Measurements from ENCODE around the gene MLLT3.

- TF ChIP-seq, protein P1, sequence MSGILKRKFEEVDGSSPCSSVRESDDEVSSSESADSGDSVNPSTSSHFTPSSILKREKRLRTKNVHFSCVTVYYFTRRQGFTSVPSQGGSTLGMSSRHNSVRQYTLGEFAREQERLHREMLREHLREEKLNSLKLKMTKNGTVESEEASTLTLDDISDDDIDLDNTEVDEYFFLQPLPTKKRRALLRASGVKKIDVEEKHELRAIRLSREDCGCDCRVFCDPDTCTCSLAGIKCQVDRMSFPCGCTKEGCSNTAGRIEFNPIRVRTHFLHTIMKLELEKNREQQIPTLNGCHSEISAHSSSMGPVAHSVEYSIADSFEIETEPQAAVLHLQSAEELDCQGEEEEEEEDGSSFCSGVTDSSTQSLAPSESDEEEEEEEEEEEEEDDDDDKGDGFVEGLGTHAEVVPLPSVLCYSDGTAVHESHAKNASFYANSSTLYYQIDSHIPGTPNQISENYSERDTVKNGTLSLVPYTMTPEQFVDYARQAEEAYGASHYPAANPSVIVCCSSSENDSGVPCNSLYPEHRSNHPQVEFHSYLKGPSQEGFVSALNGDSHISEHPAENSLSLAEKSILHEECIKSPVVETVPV (CRISPR knock-in tag; IDR thresholded peaks at IDR 0.05): no peak
- TF ChIP-seq ISL1 (CRISPR knock-in tag; IDR thresholded peaks at IDR 0.05): no peak
- TF ChIP-seq ZNF8 (CRISPR knock-in tag; IDR thresholded peaks at IDR 0.05): no peak
- TF ChIP-seq ZFP30 (CRISPR knock-in tag; IDR thresholded peaks at IDR 0.05): no peak
- TF ChIP-seq, protein P2, sequence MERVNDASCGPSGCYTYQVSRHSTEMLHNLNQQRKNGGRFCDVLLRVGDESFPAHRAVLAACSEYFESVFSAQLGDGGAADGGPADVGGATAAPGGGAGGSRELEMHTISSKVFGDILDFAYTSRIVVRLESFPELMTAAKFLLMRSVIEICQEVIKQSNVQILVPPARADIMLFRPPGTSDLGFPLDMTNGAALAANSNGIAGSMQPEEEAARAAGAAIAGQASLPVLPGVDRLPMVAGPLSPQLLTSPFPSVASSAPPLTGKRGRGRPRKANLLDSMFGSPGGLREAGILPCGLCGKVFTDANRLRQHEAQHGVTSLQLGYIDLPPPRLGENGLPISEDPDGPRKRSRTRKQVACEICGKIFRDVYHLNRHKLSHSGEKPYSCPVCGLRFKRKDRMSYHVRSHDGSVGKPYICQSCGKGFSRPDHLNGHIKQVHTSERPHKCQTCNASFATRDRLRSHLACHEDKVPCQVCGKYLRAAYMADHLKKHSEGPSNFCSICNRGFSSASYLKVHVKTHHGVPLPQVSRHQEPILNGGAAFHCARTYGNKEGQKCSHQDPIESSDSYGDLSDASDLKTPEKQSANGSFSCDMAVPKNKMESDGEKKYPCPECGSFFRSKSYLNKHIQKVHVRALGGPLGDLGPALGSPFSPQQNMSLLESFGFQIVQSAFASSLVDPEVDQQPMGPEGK (CRISPR knock-in tag; IDR thresholded peaks at IDR 0.05; ENCODE audit: borderline replicate concordance): no peak
- TF ChIP-seq OSR1 (CRISPR knock-in tag; IDR thresholded peaks at IDR 0.05): no peak
Measured at GRCh38 chr9:20297646-20298084, 324.6 kb downstream of the MLLT3 start.

Data from SK-N-SH treated with all-trans-retinoic acid at 6 μM for 48 hours (cell line).